Spleen (tissue), 11 donors: ENCODE measurements around the gene HMGCR. TPM values are rescaled to one million over a fixed set of nuclear protein-coding genes. Genes with fewer than 3 reads are reported as not detected.

Experiments used
- DNase-seq: peaks from one replicate; pipeline ENCODE4 v3.0.0-alpha.2; 2020
- H3K27ac ChIP-seq, 8 donors: fragments of 200-600 bp; sonication (generic) in 7 of 8; 1 replicate in 4 of 8; 2 replicates in 4 of 8; pipeline versions ENCODE4 v1.5.0 to v1.8.0; 2016 to 2021; ENCODE audit warnings: inconsistent platforms in 4 of 8, mild to moderate bottlenecking in 4 of 8, moderate library complexity in 1 of 8
- H3K27me3 ChIP-seq, 7 donors: fragments of 200-600 bp; sonication (generic) in 6 of 7; replicated peaks in 1 of 7; 1 replicate in 4 of 7; 2 replicates in 3 of 7; pipeline versions ENCODE4 v1.5.0 to v1.8.0; 2016 to 2021; ENCODE audit warnings: inconsistent platforms in 3 of 7, mild to moderate bottlenecking in 1 of 7
- H3K36me3 ChIP-seq, 6 donors: fragments of 200-600 bp; sonication (generic) in 5 of 6; 1 replicate in 4 of 6; 2 replicates in 2 of 6; pipeline versions ENCODE4 v1.5.0 to v1.8.0; 2016 to 2021; ENCODE audit warnings: inconsistent platforms in 2 of 6
- H3K4me1 ChIP-seq, 6 donors: fragments of 200-600 bp; sonication (generic) in 5 of 6; 1 replicate in 3 of 6; 2 replicates in 3 of 6; pipeline versions ENCODE4 v1.5.0 to v1.8.0; 2016 to 2021; ENCODE audit warnings: inconsistent platforms in 3 of 6
- H3K4me3 ChIP-seq, 8 donors: fragments of 200-600 bp; sonication (generic) in 7 of 8; 1 replicate in 4 of 8; 2 replicates in 4 of 8; pipeline versions ENCODE4 v1.5.0 to v1.8.0; 2016 to 2021; ENCODE audit warnings: inconsistent platforms in 4 of 8, mild to moderate bottlenecking in 4 of 8, moderate library complexity in 2 of 8
- H3K9me3 ChIP-seq, 8 donors: fragments of 200-600 bp; sonication (generic) in 7 of 8; 1 replicate in 4 of 8; 2 replicates in 4 of 8; pipeline versions ENCODE4 v1.5.0 to v1.8.0; 2016 to 2021; ENCODE audit warnings: inconsistent platforms in 4 of 8
- POLR2A ChIP-seq, 3 donors: fragments of 450-650 bp; IDR thresholded peaks; one replicate each; pipeline ENCODE4 v1.5.1; 2017; ENCODE audit warnings: antibody characterized with exemption in 3 of 3, mild to moderate bottlenecking in 1 of 3
- POLR2AphosphoS5 ChIP-seq, 3 donors: sonication (generic); formaldehyde crosslinking; IDR thresholded peaks; one replicate each; pipeline ENCODE4 v1.5.1; 2017; ENCODE audit warnings: antibody characterized with exemption in 3 of 3
- whole genome bisulfite sequencing, 5 donors: extraction: QIAGEN DNeasy Blood & Tissue Kit in 3 of 5; methylation state at CpG; one replicate each; pipeline versions ENCODE4 v1.1.5 to v1.1.7; 2013 to 2018; 5-methylcytosine and 5-hydroxymethylcytosine counted together
- intact Hi-C: fragments of 100-400 bp; cut with DNase I; formaldehyde crosslinking; loops from one replicate; pipeline ENCODE4 v1.15.0; 2023; ENCODE audit warnings: low total_unique reads
- polyA plus RNA-seq, 3 donors: library from polyadenylated mRNA; stranded (reverse); fragments of 200-250 nt; gene quantifications; one replicate each; pipeline ENCODE4 v1.2.1, GENCODE V29; 2013
- total RNA-seq, 7 donors: library from RNA; depleted of rRNA in 3 of 7; stranded (reverse); fragments of >200 nt in 3 of 7; fragmentation: NEBNext Ultra II Directional in 4 of 7; extraction: Animal tissue kit (Norgen Biotek cat#: 25700) in 4 of 7; gene quantifications; one replicate each; pipeline versions ENCODE4 v1.1.0 to v1.2.1, GENCODE V29; 2016 to 2021
- TF ChIP-seq, protein P1 (sequence below), 11 experiments: fragments of 200-600 bp in 7 of 11; fragments of 450-650 bp in 4 of 11; sonication (generic) in 4 of 11; IDR thresholded peaks in 8 of 11; conservative IDR thresholded peaks in 3 of 11; 1 replicate in 7 of 11; 2 replicates in 4 of 11; pipeline versions ENCODE4 v1.4.0 to v1.8.0; 2016 to 2021; ENCODE audit warnings: antibody characterized with exemption in 11 of 11, inconsistent platforms in 4 of 11, mild to moderate bottlenecking in 1 of 11
- donor health status: healthy with polysubstance abuse.
- donor health status: DM: no; HTN: no; CAD: no; lungs with moderate emphysema.
- donor health status: DM: no; HTN: no; CAD: no.
- donor health status: Bipolar disorder and iron deficiency.
- donor health status: healthy.
- donor health status: DM: no; HTN: no; CAD: no.
- donor health status: DM: yes; HTN: yes; CAD: no.

Gene HMGCR
- total and polyA plus RNA-seq, 10 donors, result 5.3 to 54.7 (median 35.7) TPM

DNA sequence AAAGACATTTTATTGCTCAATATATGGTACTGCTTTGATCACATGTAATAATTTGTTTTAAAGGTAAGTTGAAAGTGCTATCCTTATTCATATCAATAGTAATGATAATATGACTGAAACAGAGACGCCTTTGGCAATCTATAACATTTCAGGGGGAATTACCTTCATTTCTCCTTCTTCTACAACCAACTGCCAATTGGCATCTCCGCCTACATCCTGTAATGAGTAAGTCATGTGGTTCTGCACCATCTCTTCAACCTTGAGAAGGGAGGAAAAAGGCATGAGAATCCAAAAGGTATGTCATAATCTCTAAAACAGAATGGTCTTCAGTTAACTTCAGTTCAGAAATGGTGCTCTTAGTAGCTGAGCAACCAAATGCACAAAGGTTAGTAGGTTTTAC is 52.4 kb downstream of the HMGCR start:
- Histone ChIP-seq H3K27me3 (no peaks in the 10 kb centered on the region), H3K4me1 (no peaks in the 10 kb centered on the region), H3K27ac (no peak overlapping the region), H3K36me3 (peaks cover 0 to 95% (median 41%) of the 10 kb centered on the region in 6 donors), H3K9me3 (no peaks in the 10 kb centered on the region), H3K4me3 (no peak overlapping the region)
- WGBS, 5 donors, result 73 to 90% (median 75%) methylated on average over 2 of the region's 2 CpGs
- TF ChIP-seq, protein P1, sequence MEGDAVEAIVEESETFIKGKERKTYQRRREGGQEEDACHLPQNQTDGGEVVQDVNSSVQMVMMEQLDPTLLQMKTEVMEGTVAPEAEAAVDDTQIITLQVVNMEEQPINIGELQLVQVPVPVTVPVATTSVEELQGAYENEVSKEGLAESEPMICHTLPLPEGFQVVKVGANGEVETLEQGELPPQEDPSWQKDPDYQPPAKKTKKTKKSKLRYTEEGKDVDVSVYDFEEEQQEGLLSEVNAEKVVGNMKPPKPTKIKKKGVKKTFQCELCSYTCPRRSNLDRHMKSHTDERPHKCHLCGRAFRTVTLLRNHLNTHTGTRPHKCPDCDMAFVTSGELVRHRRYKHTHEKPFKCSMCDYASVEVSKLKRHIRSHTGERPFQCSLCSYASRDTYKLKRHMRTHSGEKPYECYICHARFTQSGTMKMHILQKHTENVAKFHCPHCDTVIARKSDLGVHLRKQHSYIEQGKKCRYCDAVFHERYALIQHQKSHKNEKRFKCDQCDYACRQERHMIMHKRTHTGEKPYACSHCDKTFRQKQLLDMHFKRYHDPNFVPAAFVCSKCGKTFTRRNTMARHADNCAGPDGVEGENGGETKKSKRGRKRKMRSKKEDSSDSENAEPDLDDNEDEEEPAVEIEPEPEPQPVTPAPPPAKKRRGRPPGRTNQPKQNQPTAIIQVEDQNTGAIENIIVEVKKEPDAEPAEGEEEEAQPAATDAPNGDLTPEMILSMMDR (IDR thresholded peaks at IDR 0.05 in 8 of 11, conservative IDR thresholded peaks at IDR 0.05 in 3 of 11), result no peak
- no peak for TF ChIP-seq POLR2A (IDR thresholded peaks at IDR 0.05)
- no peak for TF ChIP-seq POLR2AphosphoS5 (IDR thresholded peaks at IDR 0.05)
- no peak for DNase-seq
- intact Hi-C loops, result no loop called here

DNA sequence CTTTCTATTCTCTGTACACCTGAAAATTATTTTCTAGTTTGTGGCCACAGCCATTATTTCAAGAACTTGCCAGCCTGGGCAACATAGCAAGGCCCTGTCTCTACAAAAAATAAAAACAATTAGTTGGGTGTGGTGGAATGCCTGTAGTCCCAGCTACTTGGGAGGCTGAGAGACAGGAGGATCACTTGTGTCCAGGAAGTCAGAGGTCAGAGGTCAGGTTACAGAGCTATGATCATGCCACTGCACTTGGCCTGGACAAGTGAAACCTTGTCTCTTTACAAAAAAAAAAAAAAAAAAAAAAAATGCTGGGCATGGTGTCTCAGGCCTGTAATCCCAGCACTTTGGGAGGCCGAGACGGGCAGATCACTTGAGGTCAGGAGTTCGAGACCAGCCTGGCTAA is 58.3 kb downstream of the HMGCR start:
- WGBS, 5 donors, result 77 to 89% (median 83%) methylated on average over 3 of the region's 3 CpGs
- TF ChIP-seq, protein P1 (IDR thresholded peaks at IDR 0.05 in 8 of 11, conservative IDR thresholded peaks at IDR 0.05 in 3 of 11), result no peak
- no peak for TF ChIP-seq POLR2AphosphoS5 (IDR thresholded peaks at IDR 0.05)
- TF ChIP-seq POLR2A (IDR thresholded peaks at IDR 0.05), result no peak
- Histone ChIP-seq H3K4me3 (no peak overlapping the region), H3K36me3 (peaks cover 0 to 94% (median 23%) of the 10 kb centered on the region in 6 donors), H3K27ac (peak overlapping the region in 4 of 8 donors; percentile 8 to 20 (median 14)), H3K9me3 (no peaks in the 10 kb centered on the region), H3K4me1 (no peaks in the 10 kb centered on the region), H3K27me3 (no peaks in the 10 kb centered on the region)
- intact Hi-C loops, result no loop called here
- DNase-seq, result no peak

- no peaks in the 10 kb centered on the region for H3K27me3 ChIP-seq
- H3K4me1 ChIP-seq, result no peaks in the 10 kb centered on the region
- WGBS, 5 donors, result 66 to 75% (median 72%) methylated on average over 3 of the region's 3 CpGs
- H3K27ac ChIP-seq, result no peak overlapping the region
- no peaks in the 10 kb centered on the region for H3K9me3 ChIP-seq
- no peak for DNase-seq
- H3K36me3 ChIP-seq, result peaks cover 0 to 81% (median 22%) of the 10 kb centered on the region in 6 donors
- intact Hi-C loops, result no loop called here
- TF ChIP-seq POLR2AphosphoS5 (IDR thresholded peaks at IDR 0.05), result no peak
- TF ChIP-seq POLR2A (IDR thresholded peaks at IDR 0.05), result no peak
- TF ChIP-seq, protein P1 (IDR thresholded peaks at IDR 0.05 in 8 of 11, conservative IDR thresholded peaks at IDR 0.05 in 3 of 11), result no peak
- H3K4me3 ChIP-seq, result no peak overlapping the region
These were observed 68.3 kb downstream of the HMGCR start for GRCh38 chr5:75405296-75405695.

Other genes starting within 250 kb of the HMGCR start
- gene ANKRD31, start 100.3 kb upstream of the HMGCR start, total RNA-seq, result under 1 TPM; 0.17 to 0.51 (median 0.26) TPM
- gene ANKRD31, start 100.3 kb upstream of the HMGCR start, polyA plus RNA-seq, result under 1 TPM; 0.03 to 0.05 (median 0.04) TPM
- 10 to 100 TPM; 50.1 to 71.1 (median 52.3) TPM for gene CERT1, start 174.4 kb downstream of the HMGCR start, total RNA-seq
- 10 to 100 TPM in 2 of 3 donors, 1 to 10 TPM in 1; 8.5 to 16.6 (median 11.6) TPM for gene CERT1, start 174.4 kb downstream of the HMGCR start, polyA plus RNA-seq
- 10 to 100 TPM; 33.2 to 56.6 (median 38.4) TPM for gene POLK, start 174.7 kb downstream of the HMGCR start, total RNA-seq
- gene POLK, start 174.7 kb downstream of the HMGCR start, polyA plus RNA-seq, result 1 to 10 TPM; 4.1 to 5.9 (median 4.2) TPM